IPS-11a (cell line): ENCODE results near the gene PCDH15.
"Not testable (repeated sequence)": the region's sequence is repeated elsewhere in the genome, so short reads cannot be mapped to it uniquely, and the experiment has no call there.

Experiments
- H3K4me3 ChIP-seq: one replicate; pipeline ENCODE4 v1.5.1; 2013; ENCODE audit warnings: low read depth, low read length, control low read depth

The PCDH15 gene

DNA sequence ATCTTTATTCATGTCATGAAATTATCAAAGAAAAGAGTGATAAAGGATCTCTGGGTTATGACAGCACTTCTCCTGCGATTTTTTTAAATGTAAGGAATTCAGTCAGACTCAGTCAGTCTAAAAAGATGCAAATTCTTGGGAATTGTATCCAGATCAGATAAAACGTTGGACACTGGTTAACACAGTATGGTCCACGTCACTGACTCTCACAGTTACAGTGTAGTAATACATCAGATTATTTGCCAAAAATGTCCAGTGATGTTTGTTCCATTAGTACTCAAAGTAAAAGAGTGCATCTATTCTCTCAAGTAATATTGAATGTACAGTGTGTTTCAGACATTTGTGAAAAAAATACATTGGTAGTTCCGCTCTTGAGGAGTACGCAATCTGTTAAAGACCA lies 224.5 kb downstream of the PCDH15 start:
- H3K4me3 ChIP-seq, result no peak overlapping the region

DNA sequence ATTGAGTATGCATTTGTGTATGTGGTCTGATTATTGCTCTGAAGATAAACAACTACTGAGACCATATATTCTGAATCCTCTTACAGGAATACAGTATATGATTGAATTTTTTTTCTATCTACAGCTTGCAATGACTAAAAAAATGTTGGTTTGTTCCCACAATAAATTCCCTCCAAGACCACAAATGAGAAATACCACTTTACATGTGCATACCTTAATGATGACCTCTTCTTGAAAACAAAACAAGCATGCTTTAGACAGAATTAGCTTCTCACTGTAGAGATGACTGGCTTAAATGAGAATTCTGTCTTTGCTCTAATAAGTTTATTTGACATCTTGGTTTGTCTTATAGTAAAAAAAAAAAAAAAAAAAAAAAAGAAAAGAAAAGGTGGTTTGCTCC lies 241.5 kb downstream of the PCDH15 start:
- H3K4me3 ChIP-seq, result no peak overlapping the region

DNA sequence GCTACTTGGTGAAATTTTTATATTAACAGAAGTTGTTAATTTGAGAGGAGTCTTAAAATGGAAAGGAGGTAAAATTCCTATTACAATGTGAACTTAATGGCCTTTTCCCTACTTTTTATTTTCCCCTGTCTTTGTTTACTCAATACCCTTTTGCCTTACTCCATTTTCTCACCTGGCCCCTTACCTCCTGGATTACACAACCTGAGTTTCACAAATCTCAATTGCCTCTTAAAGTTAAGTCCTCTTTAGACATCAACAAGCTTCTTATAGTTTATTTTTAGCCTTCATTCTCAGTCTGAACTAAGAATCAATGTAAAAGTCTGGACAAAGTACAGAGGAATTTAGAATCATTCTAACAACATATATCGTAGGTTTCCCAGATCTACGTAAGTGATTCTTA lies 247.0 kb downstream of the PCDH15 start:
- H3K4me3 ChIP-seq, result no peak overlapping the region

DNA sequence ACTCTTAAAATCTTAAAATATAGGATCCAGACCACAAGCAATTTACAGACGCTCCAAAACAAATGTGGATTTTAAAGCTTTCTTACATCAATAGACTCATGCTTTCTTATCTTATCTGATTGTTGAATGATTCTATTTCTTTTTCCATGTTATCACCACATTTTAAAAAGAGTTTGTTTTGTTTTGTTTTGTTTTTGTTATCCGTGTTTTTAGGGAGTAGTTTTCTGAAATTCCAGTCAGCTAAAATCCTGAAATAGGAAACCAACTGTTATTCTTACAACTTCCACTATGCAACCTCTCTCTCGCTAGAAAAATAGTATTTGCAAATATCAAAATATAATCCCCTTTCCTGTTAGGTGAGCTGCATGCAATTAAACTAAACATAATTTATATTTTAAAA lies 251.0 kb downstream of the PCDH15 start:
- no peak overlapping the region for H3K4me3 ChIP-seq

DNA sequence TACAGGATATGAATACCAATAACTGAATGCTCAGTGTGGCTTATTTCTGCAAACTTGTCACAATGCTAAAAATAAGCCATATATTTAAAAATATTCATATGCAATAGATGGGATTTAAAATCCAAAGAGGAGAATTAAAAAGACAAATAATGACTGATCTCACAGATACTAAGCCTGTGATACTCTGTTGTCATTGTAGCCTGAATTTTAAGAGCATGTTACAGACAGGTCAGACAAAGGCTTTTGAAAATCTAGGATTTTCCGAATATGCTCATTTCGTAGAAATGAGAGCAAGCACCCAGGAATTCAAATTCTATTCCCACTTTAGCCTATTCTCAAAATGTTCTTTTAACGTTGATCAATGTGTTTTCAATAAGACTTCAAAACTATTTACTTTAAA lies 269.7 kb downstream of the PCDH15 start:
- H3K4me3 ChIP-seq, result no peak overlapping the region

DNA sequence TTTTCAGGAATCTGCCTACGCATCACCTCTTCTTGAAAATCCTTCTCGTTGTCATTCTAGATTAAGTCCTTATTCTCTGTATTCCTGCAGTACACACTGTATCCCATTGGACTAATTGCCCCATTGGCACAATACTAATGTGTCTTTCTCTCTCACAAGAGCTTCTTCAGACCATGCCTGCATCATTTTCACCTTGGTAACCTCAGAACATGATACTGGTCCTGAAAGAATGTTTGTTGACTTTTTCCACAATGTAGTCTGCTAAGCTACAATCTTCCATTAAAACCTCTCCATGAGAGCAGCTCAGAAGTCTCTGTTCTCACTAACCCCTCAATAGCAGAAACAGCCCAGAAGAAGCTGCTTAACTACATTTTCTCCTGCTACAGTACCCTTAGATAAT lies 270.7 kb downstream of the PCDH15 start:
- H3K4me3 ChIP-seq, result no peak overlapping the region

DNA sequence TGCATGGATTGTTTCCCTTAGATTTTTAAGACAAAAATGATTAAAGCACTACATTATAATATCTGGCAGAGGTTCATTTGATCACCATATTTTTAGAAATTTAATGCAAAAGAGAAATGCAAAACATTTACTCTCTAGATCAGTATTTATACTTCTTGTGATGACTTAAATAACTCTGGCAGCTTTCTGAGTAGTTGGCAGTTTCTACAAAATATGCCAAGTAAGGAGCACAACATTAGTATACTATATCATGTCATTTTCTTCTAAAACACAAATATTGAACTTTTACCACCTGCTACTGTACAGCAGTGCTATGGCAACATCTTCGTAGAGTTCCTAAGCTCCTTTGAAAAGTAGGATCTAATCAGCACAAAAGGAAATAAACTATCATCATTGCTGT lies 275.2 kb downstream of the PCDH15 start:
- H3K4me3 ChIP-seq, result no peak overlapping the region

DNA sequence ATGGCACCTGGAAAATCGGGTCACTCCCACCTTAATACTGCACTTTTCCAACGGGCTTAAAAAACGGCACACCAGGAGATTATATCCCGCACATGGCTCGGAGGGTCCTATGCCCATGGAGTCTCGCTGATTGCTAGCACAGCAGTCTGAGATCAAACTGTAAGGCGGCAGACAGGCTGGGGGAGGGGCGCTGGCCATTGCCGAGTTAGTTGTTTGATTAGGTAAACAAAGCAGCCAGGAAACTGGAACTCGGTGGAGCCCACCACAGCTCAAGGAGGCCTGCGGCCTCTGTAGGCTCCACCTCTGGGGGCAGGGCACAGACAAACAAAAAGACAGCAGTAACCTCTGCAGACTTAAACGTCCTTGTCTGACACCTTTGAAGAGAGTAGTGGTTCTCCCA lies 285.8 kb downstream of the PCDH15 start:
- not testable (repeated sequence) for H3K4me3 ChIP-seq

DNA sequence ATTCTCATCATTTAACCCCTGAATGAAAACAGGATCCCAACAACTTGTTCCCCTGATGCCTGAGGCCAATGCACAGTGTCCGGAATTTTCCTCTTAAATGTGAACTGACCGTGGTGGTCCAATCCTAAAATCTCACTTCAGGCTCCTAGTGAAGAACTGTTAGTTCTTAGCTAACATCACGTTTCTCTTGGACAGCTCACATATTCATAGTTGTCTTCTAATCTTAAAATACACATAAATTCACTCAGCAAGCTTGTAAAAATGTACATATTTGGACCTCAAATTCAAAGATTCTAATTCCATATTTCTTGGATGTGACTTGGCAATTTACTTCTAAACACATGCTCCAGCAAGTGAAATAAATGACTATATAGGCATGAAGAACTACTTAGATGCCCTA lies 297.2 kb downstream of the PCDH15 start:
- no peak overlapping the region for H3K4me3 ChIP-seq

DNA sequence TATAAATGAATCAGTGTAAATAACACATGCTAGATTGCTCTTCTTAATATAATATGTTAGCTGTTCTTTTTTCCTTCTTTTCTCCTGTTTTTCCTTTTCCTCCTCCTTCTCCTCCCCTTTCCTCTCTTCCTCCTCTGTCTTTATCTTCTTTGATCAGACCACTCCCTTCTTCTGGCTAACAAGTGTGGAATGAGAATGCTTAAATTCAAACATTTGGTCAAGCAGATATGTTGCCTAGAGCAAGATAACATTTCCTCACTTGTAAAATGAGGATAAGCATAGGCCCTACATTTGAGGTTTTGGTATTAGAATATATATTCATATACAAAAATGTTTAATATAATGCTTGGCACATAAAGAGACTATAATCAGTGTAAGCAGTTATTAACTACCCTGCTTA lies 299.1 kb downstream of the PCDH15 start:
- no peak overlapping the region for H3K4me3 ChIP-seq

DNA sequence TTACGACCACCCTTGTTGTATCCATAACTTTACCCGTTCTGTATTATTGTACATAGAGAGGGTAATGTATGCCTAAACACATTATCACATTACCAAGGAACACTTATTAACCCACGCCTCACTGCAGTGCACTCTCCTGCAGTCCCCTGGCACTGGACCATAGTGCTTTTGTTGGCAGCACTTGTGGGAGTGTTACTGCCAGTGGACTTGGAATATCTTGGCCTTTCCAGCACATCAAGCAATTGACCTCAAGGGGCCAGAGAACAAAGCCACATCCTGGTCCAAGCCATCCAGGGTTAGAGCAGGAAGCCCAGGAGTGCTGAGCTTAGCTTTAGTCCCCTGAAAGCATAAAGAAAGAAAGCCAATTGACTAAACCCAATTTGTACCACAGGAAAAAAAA lies 304.2 kb downstream of the PCDH15 start:
- no peak overlapping the region for H3K4me3 ChIP-seq

DNA sequence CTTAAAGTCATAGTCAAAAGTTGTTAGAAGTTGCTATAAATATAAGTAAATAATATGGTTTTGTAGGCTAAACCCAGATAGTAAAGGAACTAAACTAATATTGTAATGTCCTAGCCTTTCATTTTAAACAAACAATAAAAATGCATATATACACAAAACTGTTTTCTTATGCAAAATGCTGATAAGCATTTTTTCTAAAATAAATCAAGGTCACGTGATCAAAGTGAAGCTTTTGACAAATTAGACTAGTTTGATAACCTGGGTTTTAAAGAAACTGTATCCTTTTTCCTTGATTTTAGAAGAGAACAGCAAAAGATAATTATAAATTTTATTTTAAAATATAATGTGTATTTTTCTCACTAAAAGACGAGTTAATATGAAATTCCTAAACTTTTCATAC lies 313.3 kb downstream of the PCDH15 start:
- H3K4me3 ChIP-seq, result no peak overlapping the region

DNA sequence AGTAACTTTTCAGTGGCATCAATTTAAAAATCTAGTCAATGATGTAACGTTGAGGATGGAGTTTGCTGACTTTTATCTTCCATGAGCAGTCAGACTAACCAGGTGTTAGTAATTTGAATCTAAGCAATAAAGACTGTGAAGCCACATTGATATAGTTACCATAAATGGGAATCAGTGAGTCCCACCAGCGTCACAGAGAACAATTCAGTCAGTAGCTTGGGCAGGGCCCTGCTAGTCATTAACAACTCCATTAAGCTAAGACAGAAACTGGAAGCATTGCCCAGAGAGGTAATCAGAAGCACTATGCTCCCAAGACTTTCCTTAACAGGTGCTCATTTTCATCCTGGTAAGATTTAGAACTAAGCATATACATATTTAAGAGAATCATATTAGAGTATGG lies 315.1 kb downstream of the PCDH15 start:
- no peak overlapping the region for H3K4me3 ChIP-seq

DNA sequence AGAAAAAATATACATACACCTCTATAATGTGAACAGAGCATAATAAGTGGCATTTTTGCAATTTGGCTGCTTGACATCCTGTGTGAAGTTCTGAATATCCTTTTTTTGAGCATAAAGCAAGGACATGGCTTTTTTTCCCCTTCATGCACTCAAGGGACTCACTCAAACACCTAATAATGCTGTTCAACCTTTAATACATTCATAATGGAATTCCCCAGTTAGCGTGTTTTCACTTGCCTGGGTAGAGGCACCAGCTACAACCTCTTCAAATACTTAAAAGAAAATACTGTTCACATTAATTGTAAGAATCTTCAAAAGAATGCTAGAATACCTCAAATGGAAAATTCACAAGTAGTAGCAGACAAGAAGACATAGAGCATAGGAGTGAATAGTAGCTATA lies 316.8 kb downstream of the PCDH15 start:
- no peak overlapping the region for H3K4me3 ChIP-seq

DNA sequence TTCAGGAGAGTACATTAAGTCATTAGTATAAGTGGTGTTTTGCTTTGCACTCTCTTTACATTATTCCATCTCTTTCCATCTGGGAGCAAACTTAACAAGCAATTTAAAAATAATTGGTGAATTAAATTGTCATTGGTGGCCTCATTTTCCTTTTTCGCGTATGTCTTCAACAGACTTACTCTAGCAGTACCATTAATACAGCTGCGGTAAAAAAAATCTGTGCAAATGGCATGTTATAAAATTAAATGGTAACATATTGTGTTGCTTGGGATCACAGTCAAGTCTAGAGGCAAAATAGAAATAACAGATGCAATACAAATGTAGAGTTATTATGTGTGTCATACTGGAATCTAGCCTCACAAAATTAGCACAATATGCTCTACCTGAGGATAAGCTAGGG lies 322.4 kb downstream of the PCDH15 start:
- H3K4me3 ChIP-seq, result no peak overlapping the region

DNA sequence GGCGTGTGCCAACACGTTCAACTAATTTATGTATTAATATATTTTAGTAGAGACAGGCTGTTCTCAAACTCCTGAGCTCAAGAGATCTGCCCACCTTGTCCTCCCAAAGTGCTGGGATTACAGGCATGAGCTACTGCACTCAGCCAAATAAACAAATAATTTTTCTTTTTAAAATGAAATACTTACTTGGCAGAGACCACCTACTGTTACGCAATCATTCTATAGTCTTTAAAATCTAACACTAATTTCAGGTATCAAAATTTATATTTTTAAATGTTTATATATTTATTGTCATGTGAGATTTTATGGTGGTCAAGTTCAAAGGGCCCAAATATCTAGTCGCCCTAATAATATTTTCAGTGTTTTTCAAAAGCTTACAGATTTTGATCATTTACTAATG lies 323.3 kb downstream of the PCDH15 start:
- no peak overlapping the region for H3K4me3 ChIP-seq

DNA sequence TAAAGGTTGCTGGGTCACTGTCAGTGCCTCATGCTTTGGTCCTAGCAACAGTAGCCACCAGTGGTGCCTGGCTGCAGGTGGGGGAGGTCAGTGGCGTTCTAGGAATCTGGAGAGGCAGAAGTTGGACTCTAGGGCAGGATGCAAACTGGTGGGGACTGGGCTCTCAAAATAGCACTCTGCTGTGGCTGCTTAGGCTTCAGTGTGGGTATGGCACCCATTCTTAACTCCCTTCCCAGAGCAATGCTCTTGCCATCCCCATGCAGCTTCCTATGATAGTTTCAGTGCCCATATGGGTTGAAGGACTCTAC lies 330.8 kb downstream of the PCDH15 start:
- no peak overlapping the region for H3K4me3 ChIP-seq

DNA sequence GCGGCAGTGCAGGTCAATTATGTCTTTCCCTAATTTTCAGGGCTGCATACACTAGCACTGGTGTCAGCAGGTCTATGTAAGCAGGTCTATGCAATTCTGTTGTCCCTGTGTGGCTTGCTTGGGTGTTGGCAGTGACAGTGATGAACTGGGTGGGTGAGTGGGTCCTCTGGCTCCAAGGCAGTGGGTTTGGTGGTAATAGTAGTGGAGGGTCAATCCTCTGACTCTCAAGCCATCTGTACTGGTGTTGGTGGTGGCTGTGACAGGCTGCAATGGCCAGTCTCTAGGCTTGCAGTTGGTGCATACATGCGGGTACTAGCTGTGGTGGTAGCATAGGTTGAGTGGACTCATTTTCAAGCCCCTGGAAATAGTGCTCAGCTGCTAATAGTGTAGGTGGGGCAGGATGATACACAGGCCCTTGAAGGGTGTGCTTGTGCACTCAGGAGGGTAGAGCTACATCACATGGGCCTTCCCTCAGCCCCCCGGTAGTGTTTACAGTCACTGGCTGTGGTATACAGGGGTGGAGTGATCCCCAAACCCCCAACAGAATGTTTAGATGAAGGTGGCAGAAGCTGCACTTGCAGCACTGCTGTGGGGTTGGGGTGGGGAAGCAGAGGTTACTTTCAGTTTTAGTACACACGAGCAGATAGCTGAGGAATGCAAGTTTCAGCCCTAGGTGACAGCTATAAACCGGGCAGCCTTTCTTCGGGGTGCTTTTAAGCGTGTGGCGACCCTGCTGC lies 331.3 kb downstream of the PCDH15 start:
- H3K4me3 ChIP-seq, result no peak overlapping the region

DNA sequence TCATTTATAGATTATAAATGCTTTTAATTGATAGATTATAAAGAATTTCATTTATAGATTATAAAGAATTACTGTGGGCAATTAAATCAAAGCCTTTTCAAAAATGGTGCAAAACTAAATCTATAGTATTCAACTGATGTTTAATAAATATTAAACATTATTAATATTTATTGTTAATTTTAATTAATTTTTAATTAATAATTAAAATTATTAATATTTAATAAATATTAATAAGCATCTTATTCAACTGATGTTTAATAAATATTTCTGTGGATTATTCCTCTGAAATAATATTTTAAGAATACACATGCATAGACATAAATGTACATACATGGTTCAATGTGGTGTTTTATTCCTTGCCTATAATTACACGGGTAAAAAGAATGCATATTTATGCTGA lies 346.8 kb downstream of the PCDH15 start:
- no peak overlapping the region for H3K4me3 ChIP-seq

DNA sequence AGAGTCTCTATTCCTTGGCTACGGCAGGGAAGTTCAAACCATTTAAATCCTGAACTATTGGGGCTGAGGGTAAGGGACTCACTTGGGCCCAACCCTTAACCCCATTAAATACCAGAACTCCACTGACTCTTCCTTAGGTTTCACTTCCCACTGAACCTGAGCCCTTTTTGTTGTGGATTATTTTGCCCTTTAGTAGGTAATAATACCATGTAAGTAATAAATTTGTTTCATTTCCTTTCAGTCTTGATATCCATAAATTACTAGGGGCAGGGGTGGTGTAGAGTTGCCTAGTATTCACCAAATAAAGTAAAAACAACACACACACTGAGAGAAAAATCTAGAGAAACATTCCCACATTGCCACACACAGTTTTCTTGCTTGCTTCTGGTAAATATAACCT lies 352.0 kb downstream of the PCDH15 start:
- H3K4me3 ChIP-seq, result no peak overlapping the region

DNA sequence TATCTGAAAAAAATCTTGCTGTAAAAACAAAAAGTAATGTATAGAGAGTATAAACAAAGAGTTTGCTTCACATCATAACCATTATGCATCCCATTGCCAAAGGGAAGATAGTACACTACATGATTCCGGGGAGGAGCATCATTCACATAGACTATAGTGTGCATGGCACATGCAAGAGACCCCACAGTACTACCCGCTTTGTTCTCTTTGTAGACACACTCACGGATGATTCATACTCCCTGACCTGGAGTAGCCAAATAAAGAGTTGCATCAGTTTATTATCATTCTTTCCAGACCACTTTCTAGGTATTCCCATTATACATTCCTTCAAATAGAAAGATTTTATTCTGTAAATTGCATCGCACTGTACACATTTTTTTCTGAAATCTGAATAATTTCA lies 356.9 kb downstream of the PCDH15 start:
- no peak overlapping the region for H3K4me3 ChIP-seq

DNA sequence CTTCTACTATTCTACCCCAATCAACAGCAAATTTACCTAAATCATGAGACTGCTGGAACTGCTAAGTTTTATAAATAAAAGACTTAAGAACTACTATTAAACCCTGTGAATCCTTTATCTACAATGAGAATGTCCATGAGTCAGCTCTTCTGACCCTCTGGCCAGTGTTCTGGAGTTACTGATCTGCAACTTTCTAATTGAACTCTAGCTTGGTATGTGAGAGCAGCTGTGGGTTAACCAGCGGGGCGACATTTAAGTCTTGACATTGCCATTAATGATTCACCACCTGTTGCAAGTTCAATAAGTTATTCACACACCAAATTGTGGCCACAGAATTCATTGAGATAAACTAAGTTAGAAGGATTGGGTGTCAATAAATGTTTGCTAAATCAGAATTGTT lies 359.8 kb downstream of the PCDH15 start:
- no peak overlapping the region for H3K4me3 ChIP-seq

DNA sequence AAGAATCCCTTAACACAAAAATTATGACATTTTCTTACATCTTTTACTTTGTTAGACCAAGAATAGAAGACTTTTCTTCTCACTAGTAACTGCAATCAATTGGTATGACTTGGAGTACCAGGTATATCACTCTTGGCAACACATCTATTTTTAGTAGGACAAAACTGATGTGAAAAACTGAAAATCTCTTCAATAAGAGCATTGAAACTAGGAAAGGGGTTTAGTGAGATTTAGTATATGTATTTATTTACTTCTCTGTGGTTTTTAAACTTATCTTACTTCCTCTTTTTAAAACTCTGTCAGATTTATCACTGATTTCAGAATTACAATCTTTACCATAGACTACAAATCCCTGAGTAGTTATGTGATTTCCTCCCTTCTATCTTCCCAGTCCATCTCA lies 366.2 kb downstream of the PCDH15 start:
- H3K4me3 ChIP-seq, result no peak overlapping the region

DNA sequence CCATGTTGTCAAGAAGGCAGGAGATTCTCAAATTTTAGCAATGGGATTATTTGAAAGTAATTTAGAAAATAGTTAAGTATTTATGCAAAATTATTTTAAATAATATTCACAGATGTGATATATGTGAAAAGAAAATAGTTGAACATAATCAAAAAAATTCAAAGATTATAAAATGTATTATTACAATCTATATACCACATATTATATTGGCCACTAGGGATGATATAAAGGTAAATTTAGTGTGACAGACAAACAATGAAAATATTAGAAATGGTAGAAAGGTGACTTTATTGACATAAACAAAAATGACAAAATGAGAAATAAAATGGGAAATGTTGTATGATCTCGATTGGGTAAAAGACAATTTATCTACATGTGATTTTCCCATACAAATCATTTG lies 385.5 kb downstream of the PCDH15 start:
- H3K4me3 ChIP-seq, result no peak overlapping the region
